Spleen (tissue), 11 donors: ENCODE results near the gene GPR142. TPM values are rescaled to one million over a fixed set of nuclear protein-coding genes. Genes with fewer than 3 reads are reported as not detected.

Experiments used
- DNase-seq: peaks from one replicate; pipeline ENCODE4 v3.0.0-alpha.2; 2020
- H3K27ac ChIP-seq, 8 donors: fragments of 200-600 bp; sonication (generic) in 7 of 8; 1 replicate in 4 of 8; 2 replicates in 4 of 8; pipeline versions ENCODE4 v1.5.0 to v1.8.0; 2016 to 2021; ENCODE audit warnings: inconsistent platforms in 4 of 8, mild to moderate bottlenecking in 4 of 8, moderate library complexity in 1 of 8
- H3K27me3 ChIP-seq, 7 donors: fragments of 200-600 bp; sonication (generic) in 6 of 7; replicated peaks in 1 of 7; 1 replicate in 4 of 7; 2 replicates in 3 of 7; pipeline versions ENCODE4 v1.5.0 to v1.8.0; 2016 to 2021; ENCODE audit warnings: inconsistent platforms in 3 of 7, mild to moderate bottlenecking in 1 of 7
- H3K36me3 ChIP-seq, 6 donors: fragments of 200-600 bp; sonication (generic) in 5 of 6; 1 replicate in 4 of 6; 2 replicates in 2 of 6; pipeline versions ENCODE4 v1.5.0 to v1.8.0; 2016 to 2021; ENCODE audit warnings: inconsistent platforms in 2 of 6
- H3K4me1 ChIP-seq, 6 donors: fragments of 200-600 bp; sonication (generic) in 5 of 6; 1 replicate in 3 of 6; 2 replicates in 3 of 6; pipeline versions ENCODE4 v1.5.0 to v1.8.0; 2016 to 2021; ENCODE audit warnings: inconsistent platforms in 3 of 6
- H3K4me3 ChIP-seq, 8 donors: fragments of 200-600 bp; sonication (generic) in 7 of 8; 1 replicate in 4 of 8; 2 replicates in 4 of 8; pipeline versions ENCODE4 v1.5.0 to v1.8.0; 2016 to 2021; ENCODE audit warnings: inconsistent platforms in 4 of 8, mild to moderate bottlenecking in 4 of 8, moderate library complexity in 2 of 8
- H3K9me3 ChIP-seq, 8 donors: fragments of 200-600 bp; sonication (generic) in 7 of 8; 1 replicate in 4 of 8; 2 replicates in 4 of 8; pipeline versions ENCODE4 v1.5.0 to v1.8.0; 2016 to 2021; ENCODE audit warnings: inconsistent platforms in 4 of 8
- POLR2A ChIP-seq, 3 donors: fragments of 450-650 bp; IDR thresholded peaks; one replicate each; pipeline ENCODE4 v1.5.1; 2017; ENCODE audit warnings: antibody characterized with exemption in 3 of 3, mild to moderate bottlenecking in 1 of 3
- POLR2AphosphoS5 ChIP-seq, 3 donors: sonication (generic); formaldehyde crosslinking; IDR thresholded peaks; one replicate each; pipeline ENCODE4 v1.5.1; 2017; ENCODE audit warnings: antibody characterized with exemption in 3 of 3
- whole genome bisulfite sequencing, 5 donors: extraction: QIAGEN DNeasy Blood & Tissue Kit in 3 of 5; methylation state at CpG; one replicate each; pipeline versions ENCODE4 v1.1.5 to v1.1.7; 2013 to 2018; 5-methylcytosine and 5-hydroxymethylcytosine counted together
- intact Hi-C: fragments of 100-400 bp; cut with DNase I; formaldehyde crosslinking; loops from one replicate; pipeline ENCODE4 v1.15.0; 2023; ENCODE audit warnings: low total_unique reads
- polyA plus RNA-seq, 3 donors: library from polyadenylated mRNA; stranded (reverse); fragments of 200-250 nt; gene quantifications; one replicate each; pipeline ENCODE4 v1.2.1, GENCODE V29; 2013
- total RNA-seq, 7 donors: library from RNA; depleted of rRNA in 3 of 7; stranded (reverse); fragments of >200 nt in 3 of 7; fragmentation: NEBNext Ultra II Directional in 4 of 7; extraction: Animal tissue kit (Norgen Biotek cat#: 25700) in 4 of 7; gene quantifications; one replicate each; pipeline versions ENCODE4 v1.1.0 to v1.2.1, GENCODE V29; 2016 to 2021
- TF ChIP-seq, protein P1 (sequence below), 11 experiments: fragments of 200-600 bp in 7 of 11; fragments of 450-650 bp in 4 of 11; sonication (generic) in 4 of 11; IDR thresholded peaks in 8 of 11; conservative IDR thresholded peaks in 3 of 11; 1 replicate in 7 of 11; 2 replicates in 4 of 11; pipeline versions ENCODE4 v1.4.0 to v1.8.0; 2016 to 2021; ENCODE audit warnings: antibody characterized with exemption in 11 of 11, inconsistent platforms in 4 of 11, mild to moderate bottlenecking in 1 of 11
- donor health status: healthy with polysubstance abuse.
- donor health status: DM: no; HTN: no; CAD: no; lungs with moderate emphysema.
- donor health status: DM: no; HTN: no; CAD: no.
- donor health status: Bipolar disorder and iron deficiency.
- donor health status: healthy.
- donor health status: DM: no; HTN: no; CAD: no.
- donor health status: DM: yes; HTN: yes; CAD: no.

The GPR142 gene
- total and polyA plus RNA-seq, 10 donors, result 0.09 to 3.1 (median 1.7) TPM

DNA sequence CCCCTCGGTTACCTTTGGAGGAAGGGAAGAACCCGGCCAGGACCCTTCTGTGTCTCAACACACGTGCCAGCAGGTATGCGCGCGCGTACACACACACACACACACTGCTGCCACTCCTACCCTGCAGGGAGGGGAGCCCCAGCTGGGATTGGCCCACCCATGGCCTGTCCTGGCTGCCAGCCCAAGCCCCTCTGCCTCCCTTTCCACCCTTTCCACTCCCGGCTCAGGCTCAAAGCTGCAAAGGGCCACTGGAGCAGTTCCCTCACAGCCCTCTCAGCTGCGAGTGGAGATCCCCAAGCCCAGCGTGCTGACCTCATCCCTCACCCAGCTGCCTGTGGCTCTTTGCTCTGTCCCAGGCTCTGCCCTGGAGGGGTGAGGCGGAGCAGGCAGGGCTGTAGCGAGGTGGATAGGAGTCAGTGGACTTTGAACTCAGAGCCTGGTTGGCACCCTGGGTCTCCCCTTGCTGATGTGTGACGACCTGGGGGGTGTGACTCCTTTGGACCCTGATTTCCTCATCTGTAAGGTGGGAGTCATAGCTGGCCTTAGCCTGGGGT is 26.8 kb upstream of the GPR142 start:
- Histone ChIP-seq H3K27me3 (peaks cover 0 to 53% (median 0%) of the 10 kb centered on the region in 7 donors), H3K4me1 (peaks cover 0 to 70% (median 25%) of the 10 kb centered on the region in 6 donors), H3K4me3 (no peak overlapping the region), H3K9me3 (no peaks in the 10 kb centered on the region), H3K27ac (no peak overlapping the region), H3K36me3 (no peaks in the 10 kb centered on the region)
- WGBS, 5 donors, result 67 to 83% (median 76%) methylated on average over 10 to 13 of the region's 13 CpGs
- no peak for TF ChIP-seq POLR2A (IDR thresholded peaks at IDR 0.05)
- no peak for TF ChIP-seq POLR2AphosphoS5 (IDR thresholded peaks at IDR 0.05)
- TF ChIP-seq, protein P1, sequence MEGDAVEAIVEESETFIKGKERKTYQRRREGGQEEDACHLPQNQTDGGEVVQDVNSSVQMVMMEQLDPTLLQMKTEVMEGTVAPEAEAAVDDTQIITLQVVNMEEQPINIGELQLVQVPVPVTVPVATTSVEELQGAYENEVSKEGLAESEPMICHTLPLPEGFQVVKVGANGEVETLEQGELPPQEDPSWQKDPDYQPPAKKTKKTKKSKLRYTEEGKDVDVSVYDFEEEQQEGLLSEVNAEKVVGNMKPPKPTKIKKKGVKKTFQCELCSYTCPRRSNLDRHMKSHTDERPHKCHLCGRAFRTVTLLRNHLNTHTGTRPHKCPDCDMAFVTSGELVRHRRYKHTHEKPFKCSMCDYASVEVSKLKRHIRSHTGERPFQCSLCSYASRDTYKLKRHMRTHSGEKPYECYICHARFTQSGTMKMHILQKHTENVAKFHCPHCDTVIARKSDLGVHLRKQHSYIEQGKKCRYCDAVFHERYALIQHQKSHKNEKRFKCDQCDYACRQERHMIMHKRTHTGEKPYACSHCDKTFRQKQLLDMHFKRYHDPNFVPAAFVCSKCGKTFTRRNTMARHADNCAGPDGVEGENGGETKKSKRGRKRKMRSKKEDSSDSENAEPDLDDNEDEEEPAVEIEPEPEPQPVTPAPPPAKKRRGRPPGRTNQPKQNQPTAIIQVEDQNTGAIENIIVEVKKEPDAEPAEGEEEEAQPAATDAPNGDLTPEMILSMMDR (IDR thresholded peaks at IDR 0.05 in 8 of 11, conservative IDR thresholded peaks at IDR 0.05 in 3 of 11), result no peak
- intact Hi-C loops, result no loop called here
- DNase-seq, result no peak

DNA sequence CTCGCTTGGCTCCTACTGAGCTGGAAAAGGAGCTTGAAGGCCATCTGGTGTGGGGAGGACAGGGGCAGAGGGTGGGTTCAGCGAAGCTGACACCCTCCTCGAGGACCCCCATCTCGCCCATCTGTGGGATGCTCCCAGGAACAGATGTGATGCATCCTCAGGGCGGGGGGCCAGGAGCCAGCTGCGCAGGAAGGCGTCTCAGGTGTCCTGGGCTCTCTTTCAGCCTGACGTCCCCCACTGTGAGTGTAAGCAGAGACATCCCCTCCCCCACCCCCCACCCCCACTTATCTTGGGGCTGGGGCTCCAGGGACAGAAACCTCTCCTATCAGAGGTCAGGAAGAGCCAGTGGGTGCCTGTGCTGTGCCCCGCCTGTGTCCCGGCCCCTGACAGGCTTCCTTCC is 25.1 kb upstream of the GPR142 start:
- Histone ChIP-seq H3K4me1 (peaks cover 0 to 67% (median 28%) of the 10 kb centered on the region in 6 donors), H3K27ac (no peak overlapping the region), H3K9me3 (no peaks in the 10 kb centered on the region), H3K27me3 (peaks cover 0 to 55% (median 0%) of the 10 kb centered on the region in 7 donors), H3K36me3 (no peaks in the 10 kb centered on the region), H3K4me3 (no peak overlapping the region)
- WGBS, 5 donors, result 74 to 83% (median 80%) methylated on average over 7 to 10 of the region's 10 CpGs
- intact Hi-C loops, result no loop called here
- no peak for DNase-seq
- TF ChIP-seq, protein P1 (IDR thresholded peaks at IDR 0.05 in 8 of 11, conservative IDR thresholded peaks at IDR 0.05 in 3 of 11), result no peak
- TF ChIP-seq POLR2A (IDR thresholded peaks at IDR 0.05) (no peak), POLR2AphosphoS5 (IDR thresholded peaks at IDR 0.05) (no peak)

DNA sequence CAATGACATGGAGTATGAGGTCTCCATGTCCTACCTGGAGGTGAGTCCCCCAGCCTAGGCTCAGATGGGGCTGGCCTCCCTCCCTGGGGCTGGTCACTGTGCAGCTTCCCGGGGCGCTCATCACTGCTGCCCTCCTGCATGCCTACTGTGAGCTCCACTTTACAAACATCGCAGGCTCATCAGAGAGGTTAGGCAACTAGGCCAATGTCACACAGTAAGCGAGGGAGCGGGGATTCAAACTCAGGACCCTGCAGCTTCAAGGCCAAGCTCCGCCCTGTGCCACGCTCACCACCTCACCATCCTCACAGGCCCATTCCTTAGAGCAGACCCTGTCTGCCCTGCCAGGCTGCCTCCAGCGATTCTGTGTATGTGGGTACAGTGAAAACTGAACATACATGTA is 24.2 kb upstream of the GPR142 start:
- Histone ChIP-seq H3K36me3 (peaks cover 0 to 4% (median 0%) of the 10 kb centered on the region in 6 donors), H3K9me3 (no peaks in the 10 kb centered on the region), H3K27ac (peak overlapping the region in 6 of 8 donors; percentile 36 to 54 (median 42)), H3K4me1 (peaks cover 0 to 58% (median 25%) of the 10 kb centered on the region in 6 donors), H3K27me3 (peaks cover 0 to 55% (median 0%) of the 10 kb centered on the region in 7 donors), H3K4me3 (no peak overlapping the region)
- 79 to 97% (median 84%) methylated on average over 5 to 8 of the region's 8 CpGs for WGBS, 5 donors
- intact Hi-C loops, result no loop called here
- TF ChIP-seq, protein P1 (IDR thresholded peaks at IDR 0.05 in 8 of 11, conservative IDR thresholded peaks at IDR 0.05 in 3 of 11), result no peak
- TF ChIP-seq POLR2AphosphoS5 (IDR thresholded peaks at IDR 0.05) (no peak), POLR2A (IDR thresholded peaks at IDR 0.05) (no peak)
- no peak for DNase-seq

DNA sequence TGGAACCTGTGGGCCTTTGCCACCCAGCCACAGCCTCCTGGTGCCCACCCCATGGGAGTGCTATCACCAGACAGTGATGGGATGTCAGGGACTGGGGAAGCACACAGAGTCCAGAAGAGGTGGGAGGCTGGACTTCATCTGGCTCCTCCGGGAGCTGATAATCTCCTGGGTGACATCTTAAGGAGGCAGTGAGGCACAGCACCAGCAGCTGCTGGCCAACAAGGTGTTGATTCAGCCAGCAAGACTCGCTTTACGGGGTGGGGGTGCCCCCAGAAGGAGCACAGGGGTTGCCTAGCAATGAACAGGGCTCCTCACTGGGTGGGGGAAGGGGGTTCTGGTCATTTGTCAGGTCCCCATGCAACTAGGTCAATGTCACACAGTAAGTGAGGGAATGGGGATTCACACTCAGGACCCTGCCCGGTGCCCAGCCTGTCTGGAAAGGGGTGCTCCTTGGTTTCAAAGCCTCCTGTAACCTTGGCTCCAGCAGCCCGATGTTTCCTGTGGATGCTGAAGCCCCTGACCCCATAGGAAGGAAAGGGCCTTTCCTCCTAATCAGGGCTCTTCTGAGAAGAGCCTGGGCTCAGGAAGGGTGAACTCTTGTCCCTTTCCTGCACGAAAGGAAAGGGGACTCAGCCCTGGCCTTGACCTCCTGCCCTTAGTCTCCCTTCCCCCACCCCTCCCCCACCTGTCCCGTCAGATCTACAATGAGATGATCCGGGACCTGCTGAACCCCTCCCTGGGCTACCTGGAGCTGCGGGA is 23.6 kb upstream of the GPR142 start:
- H3K9me3 ChIP-seq, result no peaks in the 10 kb centered on the region
- H3K27me3 ChIP-seq, result peaks cover 0 to 52% (median 0%) of the 10 kb centered on the region in 7 donors
- TF ChIP-seq POLR2A (IDR thresholded peaks at IDR 0.05) (no peak), POLR2AphosphoS5 (IDR thresholded peaks at IDR 0.05) (peak in 2 of 3 donors; percentile 60 to 62)
- H3K4me3 ChIP-seq, result no peak overlapping the region
- peaks cover 0 to 4% (median 0%) of the 10 kb centered on the region in 6 donors for H3K36me3 ChIP-seq
- H3K27ac ChIP-seq, result peak overlapping the region in 6 of 8 donors; percentile 36 to 54 (median 42)
- no peak for DNase-seq
- intact Hi-C loops, result no loop called here
- H3K4me1 ChIP-seq, result peaks cover 0 to 57% (median 23%) of the 10 kb centered on the region in 6 donors
- 52 to 73% (median 67%) methylated on average over 8 to 9 of the region's 9 CpGs for WGBS, 5 donors
